Measurements from ENCODE around the gene MLEC.
A peak's percentile ranks its signal among the peaks of the same experiment; 100 is the strongest.
"Not testable (repeated sequence)": the region's sequence is repeated elsewhere in the genome, so short reads cannot be mapped to it uniquely, and the experiment has no call there.

Gene MLEC

GRCh38 chr12:120661432-120661831, 25.5 kb upstream of the MLEC start:
- TF ChIP-seq CTCF (conservative IDR thresholded peaks at IDR 0.05; ENCODE audit: control insufficient read depth, insufficient read depth, low read depth, low read length) = no peak
- no peak for DNase-seq (ENCODE audit: low read depth)
- H3K4me3 ChIP-seq (ENCODE audit: control insufficient read depth, low read depth, low read length) = no peak overlapping the region

- DNase-seq (ENCODE audit: low read depth) = no peak
- TF ChIP-seq CTCF (conservative IDR thresholded peaks at IDR 0.05; ENCODE audit: control insufficient read depth, insufficient read depth, low read depth, low read length) = no peak
- no peak overlapping the region for H3K4me3 ChIP-seq (ENCODE audit: control insufficient read depth, low read depth, low read length)
Measured at GRCh38 chr12:120662879-120663278, 24.1 kb upstream of the MLEC start.

- TF ChIP-seq CTCF (conservative IDR thresholded peaks at IDR 0.05; ENCODE audit: control insufficient read depth, insufficient read depth, low read depth, low read length) = no peak
- no peak for DNase-seq (ENCODE audit: low read depth)
- H3K4me3 ChIP-seq (ENCODE audit: control insufficient read depth, low read depth, low read length) = no peak overlapping the region
Measured at GRCh38 chr12:120663741-120664140, 23.2 kb upstream of the MLEC start.

- no peak for DNase-seq (ENCODE audit: low read depth)
- no peak overlapping the region for H3K4me3 ChIP-seq (ENCODE audit: control insufficient read depth, low read depth, low read length)
- no peak for TF ChIP-seq CTCF (conservative IDR thresholded peaks at IDR 0.05; ENCODE audit: control insufficient read depth, insufficient read depth, low read depth, low read length)
Measured at GRCh38 chr12:120666571-120667390, 20.2 kb upstream of the MLEC start.

GRCh38 chr12:120668091-120668867, 18.7 kb upstream of the MLEC start:
- TF ChIP-seq CTCF (conservative IDR thresholded peaks at IDR 0.05; ENCODE audit: control insufficient read depth, insufficient read depth, low read depth, low read length) = no peak
- no peak overlapping the region for H3K4me3 ChIP-seq (ENCODE audit: control insufficient read depth, low read depth, low read length)
- DNase-seq (ENCODE audit: low read depth) = no peak

- H3K4me3 ChIP-seq (ENCODE audit: control insufficient read depth, low read depth, low read length) = no peak overlapping the region
- peak; percentile 33 for DNase-seq (ENCODE audit: low read depth)
- no peak for TF ChIP-seq CTCF (conservative IDR thresholded peaks at IDR 0.05; ENCODE audit: control insufficient read depth, insufficient read depth, low read depth, low read length)
Measured at GRCh38 chr12:120668868-120669840, 17.8 kb upstream of the MLEC start.

GRCh38 chr12:120670237-120670636, 16.7 kb upstream of the MLEC start:
- H3K4me3 ChIP-seq (ENCODE audit: control insufficient read depth, low read depth, low read length); DNase-seq (ENCODE audit: low read depth): not testable (repeated sequence)
